NCI-H526 (cell line): ENCODE results near the gene EXTL1.

Experiments used
- DNase-seq, 2 experiments: peaks; one replicate each; lab custom pipeline; 2025; lab: John Stamatoyannopoulos, UW

Gene EXTL1

GRCh38 chr1:25997828-25998761 lies 23.5 kb upstream of the EXTL1 start, which contains the start of gene PAFAH2:
Gene PAFAH2 (minus strand): TSS chr1:25998063. CDS start chr1:25990816, 7,247 bp downstream.
- DNase-seq: peak; percentile 98 to 99

GRCh38 chr1:25999041-25999800 lies 22.4 kb upstream of the EXTL1 start:
- DNase-seq: no peak

- DNase-seq: no peak
These were observed 18.3 kb upstream of the EXTL1 start for GRCh38 chr1:26003262-26003661.

GRCh38 chr1:26003756-26004155 lies 17.8 kb upstream of the EXTL1 start:
- no peak for DNase-seq

GRCh38 chr1:26005434-26006105 lies 16.0 kb upstream of the EXTL1 start:
- DNase-seq: no peak

- DNase-seq: no peak
These were observed 14.9 kb upstream of the EXTL1 start for GRCh38 chr1:26006710-26007109.

GRCh38 chr1:26009796-26010447 lies 11.7 kb upstream of the EXTL1 start:
- DNase-seq: peak; percentile 48 to 66

- DNase-seq: no peak
These were observed 10.8 kb upstream of the EXTL1 start for GRCh38 chr1:26010825-26011224.

- DNase-seq: no peak
These were observed 8.7 kb upstream of the EXTL1 start for GRCh38 chr1:26012864-26013263.

GRCh38 chr1:26014179-26014578 lies 7.4 kb upstream of the EXTL1 start:
- no peak for DNase-seq

GRCh38 chr1:26015358-26015757 lies 6.2 kb upstream of the EXTL1 start:
- DNase-seq: no peak

- DNase-seq: no peak
These were observed 5.2 kb upstream of the EXTL1 start for GRCh38 chr1:26016258-26016952.

GRCh38 chr1:26016953-26017545 lies 4.5 kb upstream of the EXTL1 start:
- DNase-seq: no peak

- no peak for DNase-seq
These were observed 4.0 kb upstream of the EXTL1 start for GRCh38 chr1:26017606-26018005.

GRCh38 chr1:26019641-26020315 lies 1.8 kb upstream of the EXTL1 start:
- no peak for DNase-seq

GRCh38 chr1:26020330-26020768 lies 1.2 kb upstream of the EXTL1 start:
- no peak for DNase-seq

GRCh38 chr1:26020941-26021646 lies 481 bp upstream of the EXTL1 start:
- no peak for DNase-seq

GRCh38 chr1:26022404-26022779 lies 817 bp downstream of the EXTL1 start:
- DNase-seq: no peak

- no peak for DNase-seq
These were observed 1.4 kb downstream of the EXTL1 start for GRCh38 chr1:26023009-26023408.

- no peak for DNase-seq
These were observed 2.3 kb downstream of the EXTL1 start for GRCh38 chr1:26023826-26024225.
